Measurements from ENCODE around the gene NPTN.
A peak's percentile ranks its signal among the peaks of the same experiment; 100 is the strongest.

NPTN gene

DNA sequence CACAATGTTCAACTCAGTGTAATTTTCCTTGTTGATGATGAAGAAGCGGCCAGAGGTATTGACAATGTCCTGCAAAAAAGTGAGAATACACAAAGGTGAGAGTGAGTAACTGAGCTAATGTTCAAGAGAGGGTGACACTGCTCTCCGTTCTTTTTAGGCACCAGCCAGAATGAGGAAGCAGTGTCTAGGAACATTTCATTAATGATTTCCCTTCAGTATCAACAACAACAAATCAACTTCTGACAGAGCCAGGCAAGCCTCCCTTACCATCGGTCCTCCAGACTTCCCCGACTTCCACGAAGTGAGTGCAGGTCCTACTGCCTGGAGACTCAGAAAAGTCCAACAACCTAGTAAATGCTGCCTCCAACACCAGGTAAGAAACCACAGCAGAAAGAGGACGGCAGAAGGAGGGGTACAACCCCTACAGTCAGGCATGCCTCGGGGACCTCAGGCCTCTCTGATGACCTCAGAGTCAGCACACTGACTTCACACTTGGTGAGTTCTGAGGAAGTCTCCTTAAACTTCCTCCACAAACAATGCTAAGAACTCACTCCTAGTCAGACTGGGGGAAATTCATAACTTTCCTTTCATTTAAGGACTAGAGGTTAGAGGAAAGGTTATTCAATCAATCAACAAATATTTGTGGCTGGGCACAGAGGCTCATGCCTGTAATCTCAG, 62.7 kb downstream of the NPTN start:
- in situ Hi-C loops (cut with MboI; ENCODE audit: low sequenced_read_pairs, unreplicated experiment) = no loop called here
- TF ChIP-seq, protein P1, sequence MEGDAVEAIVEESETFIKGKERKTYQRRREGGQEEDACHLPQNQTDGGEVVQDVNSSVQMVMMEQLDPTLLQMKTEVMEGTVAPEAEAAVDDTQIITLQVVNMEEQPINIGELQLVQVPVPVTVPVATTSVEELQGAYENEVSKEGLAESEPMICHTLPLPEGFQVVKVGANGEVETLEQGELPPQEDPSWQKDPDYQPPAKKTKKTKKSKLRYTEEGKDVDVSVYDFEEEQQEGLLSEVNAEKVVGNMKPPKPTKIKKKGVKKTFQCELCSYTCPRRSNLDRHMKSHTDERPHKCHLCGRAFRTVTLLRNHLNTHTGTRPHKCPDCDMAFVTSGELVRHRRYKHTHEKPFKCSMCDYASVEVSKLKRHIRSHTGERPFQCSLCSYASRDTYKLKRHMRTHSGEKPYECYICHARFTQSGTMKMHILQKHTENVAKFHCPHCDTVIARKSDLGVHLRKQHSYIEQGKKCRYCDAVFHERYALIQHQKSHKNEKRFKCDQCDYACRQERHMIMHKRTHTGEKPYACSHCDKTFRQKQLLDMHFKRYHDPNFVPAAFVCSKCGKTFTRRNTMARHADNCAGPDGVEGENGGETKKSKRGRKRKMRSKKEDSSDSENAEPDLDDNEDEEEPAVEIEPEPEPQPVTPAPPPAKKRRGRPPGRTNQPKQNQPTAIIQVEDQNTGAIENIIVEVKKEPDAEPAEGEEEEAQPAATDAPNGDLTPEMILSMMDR (IDR thresholded peaks at IDR 0.05; ENCODE audit: borderline replicate concordance, control extremely low read depth, extremely low read depth, insufficient read depth, missing control alignments) = no peak
- no peak for DNase-seq (ENCODE audit: low spot score)

DNA sequence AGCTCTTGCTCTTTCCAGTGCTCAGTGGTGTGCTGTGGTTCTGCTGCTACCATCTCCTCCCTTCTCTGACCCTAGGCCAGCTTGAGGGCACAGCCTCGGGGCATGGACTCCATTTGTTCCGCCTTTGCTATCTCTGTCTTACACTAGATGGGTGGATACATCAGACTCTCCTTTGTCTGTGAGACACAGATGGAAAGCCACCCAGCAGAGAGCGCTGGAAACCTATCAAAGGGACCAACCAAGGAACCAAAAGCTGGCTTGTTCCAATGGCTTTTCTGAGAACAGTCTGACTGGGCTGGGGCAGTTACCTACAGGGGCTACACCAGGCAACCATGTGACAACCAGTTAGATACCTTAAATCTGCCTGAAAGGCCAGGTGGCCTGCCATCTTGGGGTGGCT, 63.8 kb downstream of the NPTN start:
- in situ Hi-C loops (cut with MboI; ENCODE audit: low sequenced_read_pairs, unreplicated experiment) = no loop called here
- DNase-seq (ENCODE audit: low spot score) = no peak
- TF ChIP-seq, protein P1 (IDR thresholded peaks at IDR 0.05; ENCODE audit: borderline replicate concordance, control extremely low read depth, extremely low read depth, insufficient read depth, missing control alignments) = no peak

DNA sequence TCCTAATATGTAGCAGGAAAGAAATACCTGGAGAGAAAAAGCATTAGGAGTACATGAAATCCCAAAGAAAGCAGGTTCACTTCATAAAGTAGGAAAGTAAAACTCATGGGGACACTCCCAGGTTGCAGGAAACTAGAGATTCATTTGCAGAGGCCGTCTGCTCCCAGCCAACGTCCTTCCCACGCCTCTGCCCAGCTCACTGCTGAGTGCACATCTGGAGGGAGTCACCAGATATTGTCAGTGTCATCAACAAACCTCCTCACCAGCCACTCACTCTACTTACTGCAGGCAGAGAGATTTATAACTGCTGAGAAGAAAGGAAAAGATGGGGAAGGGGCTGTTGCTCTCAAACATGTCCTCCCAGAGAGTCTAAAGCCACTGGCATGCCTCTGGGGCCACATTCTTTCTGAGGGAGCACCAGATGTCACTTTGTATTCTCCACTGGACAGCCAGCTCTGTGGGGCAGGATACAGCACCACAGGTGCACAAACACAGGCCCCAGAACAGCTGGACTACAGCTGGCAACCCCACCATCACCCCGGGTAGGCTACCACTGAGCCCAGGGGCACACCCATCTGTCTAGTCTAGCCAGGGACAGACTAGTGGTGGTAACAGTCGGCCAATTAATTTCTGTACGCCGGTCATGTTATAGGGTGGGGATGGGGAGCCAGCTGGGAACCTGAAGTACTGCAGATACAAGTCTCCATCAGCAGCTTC, 64.5 kb downstream of the NPTN start:
- TF ChIP-seq, protein P1 (IDR thresholded peaks at IDR 0.05; ENCODE audit: borderline replicate concordance, control extremely low read depth, extremely low read depth, insufficient read depth, missing control alignments) = no peak
- in situ Hi-C loops (cut with MboI; ENCODE audit: low sequenced_read_pairs, unreplicated experiment) = no loop called here
- no peak for DNase-seq (ENCODE audit: low spot score)

DNA sequence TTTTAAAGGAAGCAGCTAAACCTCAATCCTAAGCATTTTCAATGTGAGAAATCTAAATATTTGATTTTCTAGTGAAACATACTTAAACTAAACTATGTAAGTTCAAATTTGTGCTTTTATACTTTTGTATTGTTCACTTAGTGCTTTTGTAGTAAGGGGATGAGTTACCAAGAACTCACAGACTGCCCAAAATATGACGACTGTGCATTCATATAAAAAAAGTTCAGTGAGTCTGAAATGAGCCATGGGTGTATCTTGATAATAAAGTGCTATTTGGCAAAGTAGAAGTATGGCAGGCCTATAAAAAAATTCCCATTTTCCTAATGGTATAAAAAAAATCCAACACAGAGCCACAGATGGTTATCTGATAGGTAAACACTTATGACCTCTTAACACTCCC, 66.2 kb downstream of the NPTN start:
- in situ Hi-C loops (cut with MboI; ENCODE audit: low sequenced_read_pairs, unreplicated experiment) = no loop called here
- no peak for DNase-seq (ENCODE audit: low spot score)
- TF ChIP-seq, protein P1 (IDR thresholded peaks at IDR 0.05; ENCODE audit: borderline replicate concordance, control extremely low read depth, extremely low read depth, insufficient read depth, missing control alignments) = no peak

DNA sequence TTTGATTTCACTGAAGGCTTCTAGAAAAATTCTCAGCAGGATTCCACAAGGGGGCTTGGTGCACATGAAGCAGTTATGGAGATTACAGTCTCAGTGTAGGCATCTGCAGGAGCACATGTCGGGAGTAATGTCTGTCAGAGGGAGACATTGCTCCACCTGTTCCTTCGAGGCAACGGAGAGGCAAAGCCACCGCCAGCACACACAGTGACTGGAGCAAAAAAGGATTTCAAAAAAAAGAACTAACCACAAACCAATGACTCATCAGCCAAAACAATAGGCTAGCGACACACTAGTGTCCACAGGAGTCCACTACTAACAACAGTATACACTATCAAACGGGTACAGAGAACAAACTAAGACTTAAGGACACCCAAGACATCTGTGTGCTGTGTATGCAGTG, 68.9 kb downstream of the NPTN start:
- in situ Hi-C loops (cut with MboI; ENCODE audit: low sequenced_read_pairs, unreplicated experiment) = no loop called here
- TF ChIP-seq, protein P1 (IDR thresholded peaks at IDR 0.05; ENCODE audit: borderline replicate concordance, control extremely low read depth, extremely low read depth, insufficient read depth, missing control alignments) = no peak
- DNase-seq (ENCODE audit: low spot score) = no peak

DNA sequence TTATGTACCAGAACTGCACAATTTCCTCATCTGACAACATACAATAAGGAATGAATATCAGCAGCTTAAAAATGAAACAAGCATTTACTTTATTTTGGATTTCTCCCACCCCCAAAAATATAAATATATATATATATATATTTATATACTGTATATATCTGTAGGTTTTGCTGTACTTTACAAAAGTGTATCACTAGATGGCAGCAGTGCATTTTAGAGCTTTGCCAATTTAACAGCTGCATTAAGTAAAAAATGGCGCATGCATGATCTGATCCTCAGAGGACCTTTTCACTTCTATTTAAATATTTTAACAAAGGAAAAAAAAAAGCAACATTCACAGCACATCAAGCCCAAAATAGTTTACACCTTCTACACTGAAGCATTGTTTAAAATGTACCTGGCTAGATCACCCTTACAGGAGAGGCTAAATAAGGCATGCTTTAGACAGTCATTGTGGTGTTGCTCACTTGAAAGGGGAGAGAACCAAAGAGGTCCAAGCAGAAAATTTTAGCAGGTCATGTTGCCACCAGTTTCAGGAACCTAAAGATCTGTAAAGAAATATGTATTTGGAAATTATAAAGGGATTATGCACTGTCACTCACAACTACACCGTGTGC, 72.6 kb downstream of the NPTN start:
- DNase-seq (ENCODE audit: low spot score) = peak; percentile 32
- in situ Hi-C loops (cut with MboI; ENCODE audit: low sequenced_read_pairs, unreplicated experiment) = no loop called here
- TF ChIP-seq, protein P1 (IDR thresholded peaks at IDR 0.05; ENCODE audit: borderline replicate concordance, control extremely low read depth, extremely low read depth, insufficient read depth, missing control alignments) = no peak
